GM12891 (cell line): ENCODE measurements around the gene PRKCE.
"Not testable (repeated sequence)": the region's sequence is repeated elsewhere in the genome, so short reads cannot be mapped to it uniquely, and the experiment has no call there.

Experiments
- DNase-seq: peaks from one replicate; pipeline ENCODE4 v3.0.0; 2011; ENCODE audit warnings: low spot score; ENCODE audit not compliant: insufficient read length
- FAIRE-seq: peaks from 2 replicates; lab custom pipeline; 2011; peaks lifted over from hg19 to GRCh38; lab: Jason Lieb, UNC
- PAX5 ChIP-seq: IDR thresholded peaks from 2 replicates; pipeline ENCODE4 v1.6.1; 2011; ENCODE audit warnings: low read length, moderate library complexity, mild to moderate bottlenecking; ENCODE audit not compliant: insufficient read depth, severe bottlenecking
- POLR2A ChIP-seq: IDR thresholded peaks from 2 replicates; pipeline ENCODE4 v1.6.1; 2011; ENCODE audit warnings: low read depth, low read length, control low read depth
- POLR2AphosphoS5 ChIP-seq: IDR thresholded peaks from 2 replicates; pipeline ENCODE4 v1.6.1; 2011; ENCODE audit warnings: low read depth, low read length, control low read depth
- POU2F2 ChIP-seq: IDR thresholded peaks from 2 replicates; pipeline ENCODE4 v1.6.1; 2011; ENCODE audit warnings: low read depth, mild to moderate bottlenecking, control low read depth, low read length, moderate library complexity
- SPI1 ChIP-seq: IDR thresholded peaks from 2 replicates; pipeline ENCODE4 v1.6.1; 2011; ENCODE audit warnings: low read depth, low read length, control low read depth
- TAF1 ChIP-seq: IDR thresholded peaks from 2 replicates; pipeline ENCODE4 v1.6.1; 2011; ENCODE audit warnings: low read depth, low read length, control low read depth

The PRKCE gene

DNA sequence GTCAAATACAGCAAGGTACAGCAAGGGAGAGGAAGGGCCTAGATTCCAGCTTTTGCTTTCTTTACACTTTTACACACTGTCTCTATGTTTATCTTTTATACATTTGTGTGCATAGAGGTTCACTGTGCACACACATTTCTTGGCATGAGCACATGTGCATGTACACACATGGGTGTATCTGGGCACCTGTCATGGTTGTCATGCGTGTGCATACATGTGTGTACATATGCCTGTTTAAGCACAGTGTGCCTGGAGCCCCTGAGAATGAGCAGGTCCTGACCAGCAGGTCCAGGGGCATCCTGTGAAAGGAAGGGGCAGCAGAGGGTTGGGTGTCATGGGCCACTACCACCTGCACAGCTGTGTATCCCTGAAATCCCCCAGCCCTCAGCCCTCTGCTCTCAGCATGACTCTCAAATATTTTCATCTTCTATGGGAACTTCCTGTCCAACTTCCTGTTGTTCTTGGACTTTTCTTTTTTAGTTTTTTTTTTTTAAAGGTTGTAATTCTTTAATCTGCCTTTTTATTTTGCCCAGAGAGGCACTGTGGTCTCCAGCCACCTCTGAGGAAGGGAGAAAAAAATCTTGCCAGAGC is 548.7 kb downstream of the PRKCE start:
- FAIRE-seq: no peak
- TF ChIP-seq POU2F2 (no peak), TAF1 (no peak), POLR2AphosphoS5 (no peak), POLR2A (no peak), PAX5 (no peak), SPI1 (no peak)
- DNase-seq: no peak

DNA sequence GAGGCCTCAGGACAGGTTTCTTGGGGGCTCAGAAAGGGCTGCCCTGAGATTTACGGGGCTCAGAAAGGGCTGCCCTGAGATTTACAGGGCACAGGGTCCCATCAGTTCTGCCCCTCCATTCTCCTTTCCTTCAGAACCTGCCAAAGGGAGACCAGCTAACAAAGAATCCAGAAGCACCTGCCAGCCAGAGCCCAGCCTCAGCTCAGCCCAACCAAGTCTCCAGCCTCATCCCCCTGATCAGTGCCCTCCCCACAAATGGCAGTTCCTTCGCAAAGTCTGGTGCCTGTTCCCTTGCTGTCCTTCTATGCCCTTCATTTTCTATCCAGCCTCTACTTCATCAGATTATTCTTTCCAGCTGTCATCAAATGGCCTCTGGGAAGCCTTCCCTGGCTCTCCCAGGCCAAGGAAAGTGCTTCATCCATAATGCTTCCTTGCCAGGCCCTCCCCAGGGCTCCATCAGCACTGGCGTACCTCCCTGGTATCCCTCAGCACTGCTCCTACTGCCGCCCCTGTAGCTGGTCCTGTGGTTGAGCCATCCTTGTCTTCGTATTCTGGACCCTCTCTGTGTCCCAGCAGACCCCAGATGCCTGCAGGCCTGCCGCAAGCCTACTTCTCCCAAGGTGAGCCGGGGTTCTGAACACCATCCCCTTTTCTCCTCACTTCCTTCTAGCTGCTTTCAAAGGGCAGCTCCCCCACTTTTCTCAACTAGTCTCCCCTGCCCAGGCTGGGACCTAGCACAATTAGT is 549.6 kb downstream of the PRKCE start:
- DNase-seq: no peak
- TF ChIP-seq POU2F2 (no peak), PAX5 (no peak), SPI1 (no peak), TAF1 (no peak), POLR2AphosphoS5 (no peak), POLR2A (no peak)
- no peak for FAIRE-seq

DNA sequence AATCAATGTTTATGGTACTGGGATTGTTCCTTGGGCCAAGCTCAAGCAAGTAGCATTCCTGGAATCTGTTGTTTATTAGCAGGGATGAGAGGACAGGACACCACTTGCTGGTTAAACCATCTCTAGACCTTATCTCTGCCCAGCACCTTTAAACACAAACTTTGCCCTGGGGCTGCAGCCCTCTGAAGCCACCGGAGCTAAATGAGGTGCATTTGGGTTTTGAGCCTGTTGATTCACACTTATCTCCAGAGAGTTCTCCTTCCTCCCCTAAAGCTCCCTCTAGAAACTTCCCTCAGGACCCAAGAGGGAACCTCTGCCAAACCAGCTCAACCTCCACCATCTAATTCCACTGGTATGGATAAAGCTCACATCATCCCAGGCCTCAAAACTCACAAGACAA is 551.0 kb downstream of the PRKCE start:
- no peak for FAIRE-seq
- no peak for TF ChIP-seq PAX5
- DNase-seq: no peak

DNA sequence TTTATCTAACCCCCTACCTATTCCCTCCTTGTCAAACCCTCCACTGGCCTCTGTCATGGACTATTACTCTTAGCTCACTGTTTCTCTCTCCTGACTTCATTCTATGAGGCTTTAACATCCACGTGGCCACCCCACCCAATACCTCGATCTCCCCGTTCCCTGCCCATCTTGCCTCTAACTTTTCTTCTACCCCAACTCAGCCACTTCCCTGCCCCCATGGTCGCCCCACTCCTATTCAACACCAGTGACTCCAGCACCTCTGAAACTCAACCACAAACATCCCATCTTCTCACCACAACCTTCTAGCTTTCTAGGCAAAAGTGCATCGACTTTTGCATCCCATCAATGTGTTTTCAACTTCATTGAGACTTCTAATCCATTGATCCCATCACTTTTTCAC is 551.5 kb downstream of the PRKCE start:
- DNase-seq (no peak), FAIRE-seq (no peak)
- TF ChIP-seq POLR2A (no peak), TAF1 (no peak), SPI1 (no peak)

DNA sequence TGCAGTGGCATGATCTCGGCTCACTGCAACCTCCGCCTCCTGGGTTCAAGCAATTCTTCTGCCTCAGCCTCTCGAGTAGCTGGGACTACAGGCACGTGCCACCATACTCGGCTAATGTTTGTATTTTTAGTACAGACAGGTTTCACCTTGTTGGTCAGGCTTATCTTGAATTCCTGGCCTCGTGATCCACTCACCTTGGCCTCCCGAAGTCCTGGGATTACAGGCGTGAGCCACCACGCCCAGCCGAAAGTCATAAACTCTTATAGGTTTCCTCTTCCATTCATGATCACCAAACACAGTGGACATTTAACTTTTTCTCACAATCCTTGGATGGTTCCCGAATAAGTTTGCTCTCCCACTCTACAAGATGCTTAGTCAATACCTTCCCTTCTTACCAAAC is 552.2 kb downstream of the PRKCE start:
- DNase-seq, FAIRE-seq: not testable (repeated sequence)

DNA sequence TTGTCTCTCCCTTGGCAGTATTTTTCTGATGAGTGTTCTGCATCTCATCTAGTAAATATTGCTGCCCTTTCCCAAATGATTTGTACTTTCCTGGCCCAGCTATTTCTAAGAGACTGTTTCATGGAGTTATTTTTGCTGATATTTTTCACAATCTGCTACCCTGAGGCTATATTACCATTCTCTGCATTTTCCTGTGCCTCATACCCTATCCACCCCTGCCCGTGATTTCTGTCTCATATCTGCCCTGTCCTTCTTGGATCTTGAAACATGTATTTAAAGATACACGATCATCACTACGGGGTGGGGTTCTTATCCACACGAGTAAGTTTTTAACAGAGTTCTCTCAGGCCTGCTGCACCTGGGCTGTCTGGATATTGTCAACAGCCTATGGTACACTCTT is 556.1 kb downstream of the PRKCE start:
- no peak for DNase-seq
- TF ChIP-seq POLR2A: no peak
- TF ChIP-seq PAX5: no peak
- no peak for TF ChIP-seq SPI1
- TF ChIP-seq TAF1: no peak
- TF ChIP-seq POLR2AphosphoS5: no peak
- no peak for TF ChIP-seq POU2F2
- FAIRE-seq: no peak

DNA sequence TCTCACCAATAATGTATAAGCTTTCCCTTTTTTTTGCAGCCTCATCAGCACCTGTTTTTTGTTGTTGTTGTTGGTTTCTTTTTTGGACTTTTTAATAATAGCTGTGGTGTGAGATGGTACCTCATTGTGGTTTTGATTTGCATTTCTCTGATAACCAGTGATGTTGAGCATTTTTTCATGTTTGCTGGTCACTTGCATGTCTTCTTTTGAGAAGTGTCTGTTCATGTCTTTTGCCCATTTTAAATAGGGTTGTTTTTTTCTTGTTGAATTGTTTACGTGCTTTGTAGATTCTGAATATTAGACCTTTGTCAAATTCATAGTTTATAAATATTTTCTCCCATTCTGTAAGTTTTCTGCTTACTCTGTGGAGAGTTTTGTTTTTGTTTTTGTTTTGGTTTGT is 557.3 kb downstream of the PRKCE start:
- TF ChIP-seq TAF1: no peak
- no peak for TF ChIP-seq POU2F2
- TF ChIP-seq SPI1: no peak
- no peak for TF ChIP-seq PAX5
- no peak for TF ChIP-seq POLR2AphosphoS5
- no peak for TF ChIP-seq POLR2A
- FAIRE-seq (no peak), DNase-seq (no peak)

DNA sequence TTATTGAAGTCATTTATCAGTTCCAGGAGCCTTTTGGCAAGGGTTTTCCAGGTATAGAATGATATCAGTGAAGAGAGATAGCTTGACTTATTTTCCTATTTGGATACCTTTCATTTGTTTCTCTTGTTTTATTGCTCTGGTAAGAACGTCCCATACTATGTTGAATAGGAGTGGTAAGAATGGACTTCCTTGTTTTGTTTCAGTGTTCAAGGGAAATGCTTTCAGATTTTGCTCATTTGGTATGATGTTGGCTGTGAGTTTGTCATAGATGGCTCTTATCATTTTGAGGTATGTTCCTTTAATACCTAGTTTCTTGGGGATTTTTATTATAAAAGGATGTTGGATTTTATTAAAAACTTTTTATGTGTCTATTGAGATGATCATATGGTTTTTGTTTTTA is 558.6 kb downstream of the PRKCE start:
- FAIRE-seq (no peak), DNase-seq (no peak)
- TF ChIP-seq SPI1 (no peak), POU2F2 (no peak), TAF1 (no peak), PAX5 (no peak), POLR2A (no peak), POLR2AphosphoS5 (no peak)

DNA sequence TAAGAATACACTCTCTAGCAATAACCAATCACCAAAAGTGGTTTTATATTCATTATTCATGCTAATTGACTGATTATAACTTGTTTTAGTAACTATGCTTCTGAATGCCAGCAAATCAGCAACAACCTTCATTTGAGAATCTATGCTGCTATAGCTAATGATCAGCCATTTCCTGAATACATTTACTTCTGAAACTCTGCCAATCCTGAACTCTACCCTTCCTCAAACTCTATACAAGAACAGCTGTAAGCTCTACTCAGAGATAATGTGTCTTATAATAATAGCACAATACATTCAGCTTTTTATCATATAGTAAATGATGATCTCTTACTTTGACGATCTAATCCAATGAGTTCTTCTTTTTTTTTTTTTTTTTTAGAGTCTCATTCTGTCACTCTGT is 560.0 kb downstream of the PRKCE start:
- FAIRE-seq (no peak), DNase-seq (no peak)
- no peak for TF ChIP-seq POLR2A
- no peak for TF ChIP-seq POU2F2
- no peak for TF ChIP-seq POLR2AphosphoS5
- TF ChIP-seq SPI1: no peak
- no peak for TF ChIP-seq PAX5
- no peak for TF ChIP-seq TAF1

DNA sequence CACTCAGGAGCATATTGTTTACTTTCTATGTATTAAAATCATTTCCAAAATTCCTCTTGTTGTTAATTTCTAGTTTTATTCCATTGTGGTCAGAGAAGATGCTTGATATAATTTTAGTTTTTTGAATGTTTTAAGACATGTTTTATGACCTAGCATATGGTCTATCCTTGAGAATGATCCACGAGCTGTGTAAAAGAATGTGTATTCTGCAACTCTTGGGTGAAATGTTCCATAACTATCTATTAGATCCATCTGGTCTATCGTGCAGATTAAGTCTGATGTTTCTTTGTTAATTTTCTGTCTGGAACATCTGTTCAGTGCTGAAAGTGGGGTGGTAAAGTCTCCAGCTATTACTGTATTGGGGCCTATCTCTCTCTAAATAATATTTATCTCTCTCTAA is 562.4 kb downstream of the PRKCE start:
- no peak for DNase-seq
- FAIRE-seq: no peak
- TF ChIP-seq SPI1: no peak
- no peak for TF ChIP-seq POLR2AphosphoS5
- TF ChIP-seq POLR2A: no peak

DNA sequence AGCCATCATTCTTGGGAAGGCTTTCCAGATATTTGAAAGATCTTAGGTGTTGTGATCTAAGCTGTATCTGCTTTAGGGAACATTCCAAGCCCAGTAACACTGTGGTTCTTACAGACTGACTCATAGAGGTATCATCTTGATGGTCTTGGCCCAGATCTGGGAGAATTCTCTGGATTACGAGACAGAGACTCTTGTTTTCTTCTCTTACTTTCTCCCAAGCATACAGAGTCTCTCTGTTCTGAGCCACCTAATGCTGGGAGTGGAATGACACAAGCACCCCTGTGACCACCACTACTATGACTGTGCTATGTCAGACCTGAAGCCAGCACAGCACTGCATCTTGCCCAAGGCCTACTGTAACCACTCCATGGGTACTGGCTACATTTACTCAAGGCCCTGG is 564.7 kb downstream of the PRKCE start:
- DNase-seq (no peak), FAIRE-seq (no peak)
- TF ChIP-seq POU2F2 (no peak), TAF1 (no peak), POLR2AphosphoS5 (no peak), SPI1 (no peak), POLR2A (no peak), PAX5 (no peak)
